Measurements from ENCODE around the gene COL25A1.
"Not testable (repeated sequence)": the region's sequence is repeated elsewhere in the genome, so short reads cannot be mapped to it uniquely, and the experiment has no call there.

The COL25A1 gene

DNA sequence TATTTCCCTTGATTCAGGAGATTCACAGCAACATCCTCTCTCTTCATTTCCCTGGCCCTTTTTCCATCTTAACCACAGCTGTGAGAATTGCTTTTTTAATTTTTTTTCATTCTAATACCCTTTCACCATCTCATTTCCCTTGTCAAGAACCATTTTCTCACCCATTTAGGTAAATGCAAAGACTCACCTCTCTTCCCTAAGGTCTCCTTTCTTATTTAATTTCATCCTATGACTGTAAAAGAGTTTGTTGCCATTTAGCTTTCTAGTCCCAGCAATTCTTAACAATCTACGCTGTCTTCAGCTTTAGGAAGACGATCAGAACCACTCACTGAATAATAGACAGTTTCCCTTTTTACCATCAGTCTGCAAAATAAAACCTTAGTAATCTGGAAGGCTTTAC is 298.5 kb downstream of the COL25A1 start:
- DNase-seq: no peak

DNA sequence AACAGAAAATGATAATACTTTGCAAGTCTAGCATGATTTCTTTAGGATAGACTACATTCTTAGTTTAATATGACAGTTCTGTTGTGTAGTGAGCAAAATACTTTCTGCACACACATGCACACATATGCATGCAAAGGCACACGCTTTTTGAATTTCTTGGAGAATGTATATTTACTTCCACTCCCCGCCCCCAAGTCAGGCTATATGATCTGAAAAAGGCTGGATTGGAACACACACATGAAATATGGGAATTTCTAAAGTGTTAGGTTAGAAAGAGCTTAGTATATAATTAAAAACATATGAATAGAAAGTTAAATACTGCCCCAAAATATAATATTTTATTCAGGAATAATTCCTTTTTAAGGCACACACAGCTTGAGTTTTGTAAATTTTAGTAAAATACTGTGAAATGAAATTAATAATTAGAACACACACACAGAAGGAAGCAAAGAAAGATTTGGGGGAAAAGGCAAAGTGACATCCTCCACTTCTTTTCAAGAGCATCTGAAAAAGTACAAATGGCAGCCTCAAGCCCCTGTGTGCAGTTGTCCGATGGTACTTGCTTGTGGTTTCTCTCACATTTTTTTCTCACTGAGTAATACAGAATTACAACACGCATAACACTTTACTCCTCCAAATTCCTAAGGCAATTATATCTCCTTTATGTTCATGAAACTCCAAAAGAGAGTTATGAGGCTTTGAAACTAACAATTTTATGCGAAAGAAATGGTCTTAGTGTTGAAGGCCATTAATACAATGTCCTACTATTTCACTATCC is 310.7 kb downstream of the COL25A1 start:
- no peak for DNase-seq

DNA sequence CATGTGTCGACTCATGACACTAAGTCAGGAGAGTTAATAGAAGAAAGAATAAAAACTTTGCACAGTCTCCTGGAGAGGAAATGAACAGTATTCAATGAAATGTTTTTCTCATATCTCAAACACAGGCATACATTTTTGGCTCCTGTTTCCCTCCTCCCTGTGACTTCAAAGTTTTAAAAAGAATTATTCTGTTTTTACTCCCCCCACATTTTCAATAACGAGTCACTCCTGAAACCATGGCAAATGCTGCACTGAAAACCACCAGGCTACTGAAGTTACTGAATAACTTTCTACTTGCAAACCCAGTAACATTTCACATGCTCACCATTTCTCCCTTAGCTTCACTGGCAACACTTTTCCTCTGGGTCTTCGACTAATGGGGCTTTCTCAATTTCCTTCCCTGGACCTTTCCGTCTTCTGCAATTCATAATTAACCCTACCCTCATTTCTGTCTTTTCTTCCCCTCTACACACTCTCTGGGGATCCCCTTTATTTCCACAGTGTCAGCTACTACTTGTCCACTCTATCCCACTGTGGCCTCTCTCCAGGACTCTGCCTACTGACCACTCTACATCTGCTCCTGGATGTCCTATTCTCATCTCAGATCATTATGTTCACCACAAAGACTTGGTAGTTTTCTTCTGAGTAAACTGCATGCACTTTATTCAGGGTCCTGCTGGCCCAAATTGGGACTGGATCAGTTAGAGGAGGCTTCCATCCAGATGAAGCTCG is 313.8 kb downstream of the COL25A1 start:
- no peak for DNase-seq

DNA sequence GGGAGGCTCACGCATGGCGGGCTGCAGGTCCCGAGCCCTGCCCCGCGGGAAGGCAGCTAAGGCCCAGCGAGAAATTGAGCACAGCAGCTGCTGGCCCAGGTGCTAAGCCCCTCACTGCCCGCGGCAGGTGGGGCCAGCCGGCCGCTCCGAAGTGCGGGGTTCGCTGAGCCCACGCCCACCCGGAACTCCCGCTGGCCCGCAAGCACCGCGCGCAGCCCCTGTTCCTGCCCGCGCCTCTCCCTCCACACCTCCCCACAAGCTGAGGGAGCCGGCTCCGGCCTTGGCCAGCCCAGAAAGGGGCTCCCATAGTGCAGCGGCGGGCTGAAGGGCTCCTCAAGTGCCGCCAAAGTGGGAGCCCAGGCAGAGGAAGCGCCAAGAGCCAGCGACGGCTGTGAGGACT is 318.0 kb downstream of the COL25A1 start:
- DNase-seq: not testable (repeated sequence)

DNA sequence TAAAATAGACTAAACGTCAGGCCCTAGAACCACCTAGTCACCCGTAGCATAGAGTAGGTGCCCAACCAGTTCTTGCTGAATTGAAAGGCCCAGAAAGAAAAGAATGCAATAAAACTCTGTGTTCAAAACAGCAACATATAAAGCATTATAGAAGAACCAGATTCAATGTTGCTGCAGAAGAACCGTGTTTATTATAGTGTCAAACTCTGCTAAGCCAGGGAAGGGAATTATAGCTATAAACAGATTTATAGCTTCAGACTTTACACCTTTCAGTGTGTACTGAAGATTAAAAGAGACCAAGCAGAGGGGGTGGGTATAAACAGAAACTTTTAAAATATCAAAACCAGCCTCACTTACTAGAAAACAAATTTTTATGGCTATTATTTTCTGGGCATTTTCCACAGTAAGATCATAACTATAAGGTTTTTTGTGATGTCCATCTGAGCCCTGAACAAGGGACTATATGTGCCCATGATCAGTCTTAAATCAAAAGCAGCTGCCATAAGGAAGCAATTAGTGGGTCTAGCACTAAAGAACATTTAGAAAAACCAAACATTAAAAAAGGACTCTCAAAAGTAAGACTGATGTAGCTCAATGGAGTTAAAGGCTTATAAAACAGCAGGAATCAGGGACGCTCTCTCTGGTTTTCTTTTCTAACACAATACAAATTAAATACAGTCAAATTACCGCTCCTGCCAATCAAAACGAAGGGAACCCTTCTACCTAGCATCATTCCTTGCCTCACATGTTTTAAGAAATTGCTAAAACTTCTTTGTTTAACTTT is 319.9 kb downstream of the COL25A1 start:
- DNase-seq: no peak

DNA sequence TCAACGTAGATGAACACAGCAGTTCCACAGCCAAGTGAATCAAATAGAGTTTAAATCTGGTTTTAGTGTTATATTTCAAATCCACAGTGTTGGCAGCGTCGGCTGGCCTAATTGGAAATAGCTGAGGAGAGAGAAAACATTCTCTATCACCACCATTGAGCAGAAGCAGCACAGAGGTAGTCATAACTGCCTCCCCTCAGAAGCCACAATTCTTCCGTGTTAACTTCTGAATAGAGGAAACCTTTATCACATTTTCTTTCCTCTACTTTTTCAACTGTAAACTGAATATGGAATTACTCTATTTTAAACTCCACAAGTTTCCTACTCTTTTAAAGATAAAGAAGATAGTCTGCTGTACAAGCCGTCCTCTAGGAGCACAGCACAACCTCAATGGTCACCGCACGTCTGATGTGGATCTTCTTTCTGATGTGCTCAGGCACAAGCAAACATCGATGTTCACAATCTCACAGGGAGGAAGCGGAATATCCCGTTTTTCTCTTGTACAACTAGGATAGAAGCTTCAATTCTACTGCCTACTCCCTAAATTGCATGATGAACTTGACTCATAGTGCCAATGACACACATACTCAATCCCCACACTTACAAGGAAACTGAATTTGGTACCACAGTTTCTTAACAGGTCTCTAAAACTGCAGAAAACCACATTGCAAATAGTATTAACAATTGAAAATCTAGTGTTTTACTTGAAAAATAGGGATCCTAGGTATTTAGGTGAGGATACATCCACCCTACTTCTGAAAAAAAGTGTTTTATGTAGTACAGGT is 321.8 kb downstream of the COL25A1 start:
- DNase-seq: no peak

DNA sequence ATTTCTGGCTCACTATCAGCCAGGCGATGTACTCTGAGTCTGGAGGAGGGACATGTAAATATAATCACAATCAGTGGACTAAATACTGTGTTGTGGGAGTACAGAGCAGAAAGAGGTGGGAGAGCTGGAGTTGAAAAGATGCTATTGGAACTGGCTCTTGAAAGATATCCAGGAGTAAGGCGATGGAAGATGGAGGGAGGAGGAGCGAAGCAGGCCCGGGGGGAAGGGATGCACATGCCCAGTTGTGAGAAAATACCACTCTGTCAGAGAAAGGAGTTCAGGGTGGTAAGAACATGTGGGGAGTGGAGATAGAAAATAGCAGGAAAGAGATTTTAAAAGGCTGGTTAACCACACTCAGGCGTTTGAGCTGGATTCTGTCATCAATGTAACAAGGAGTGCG is 322.7 kb downstream of the COL25A1 start:
- no peak for DNase-seq

DNA sequence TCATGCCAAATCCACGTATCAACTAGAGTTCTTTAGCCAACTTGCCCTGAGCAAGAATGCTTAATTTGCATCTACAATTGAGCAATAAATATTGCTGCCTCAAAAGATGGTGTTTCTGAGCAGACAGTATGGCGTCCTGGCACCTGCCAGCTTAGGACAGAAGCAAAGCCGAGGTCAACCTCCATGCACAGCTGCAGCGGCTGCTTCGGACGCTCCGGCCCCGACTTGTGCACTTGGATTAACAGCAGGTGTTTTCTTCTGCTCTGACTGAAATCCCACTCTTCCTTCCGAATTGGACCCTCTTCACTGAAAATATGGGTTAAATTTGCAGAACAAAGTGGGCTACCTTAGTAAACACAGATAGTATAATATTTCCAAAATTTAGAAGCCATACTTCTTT is 324.4 kb downstream of the COL25A1 start:
- DNase-seq: no peak

DNA sequence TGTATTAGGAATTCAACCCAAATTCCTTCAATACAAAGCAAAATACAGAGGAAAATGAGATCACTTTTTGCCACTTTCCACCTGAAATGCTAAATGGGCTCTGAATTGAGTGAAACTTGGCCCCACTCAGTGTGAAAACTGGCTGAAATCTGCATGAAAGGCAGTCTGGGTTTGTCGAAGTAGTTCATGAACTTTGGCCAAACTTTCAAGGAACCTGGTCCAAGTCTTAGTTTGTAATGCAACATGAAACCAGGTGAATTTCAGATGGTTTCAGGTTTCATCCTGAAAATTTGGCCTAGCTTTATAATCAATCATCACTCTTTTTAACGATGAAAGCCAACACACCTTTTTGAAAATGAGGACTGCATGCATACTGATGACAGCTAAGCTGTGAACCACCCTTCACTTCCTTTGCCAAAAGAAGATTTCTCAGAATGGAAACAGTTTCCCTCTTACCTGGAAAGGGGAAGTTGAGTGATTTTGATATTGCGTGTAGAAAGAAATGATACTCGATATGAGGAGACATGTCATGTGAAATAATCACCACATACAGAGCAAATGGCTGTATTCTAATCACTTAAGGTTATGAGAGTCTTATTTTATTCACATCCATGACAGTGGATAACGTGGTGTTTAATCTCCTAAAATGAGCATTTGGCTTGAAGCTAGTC is 329.7 kb downstream of the COL25A1 start:
- DNase-seq: no peak

DNA sequence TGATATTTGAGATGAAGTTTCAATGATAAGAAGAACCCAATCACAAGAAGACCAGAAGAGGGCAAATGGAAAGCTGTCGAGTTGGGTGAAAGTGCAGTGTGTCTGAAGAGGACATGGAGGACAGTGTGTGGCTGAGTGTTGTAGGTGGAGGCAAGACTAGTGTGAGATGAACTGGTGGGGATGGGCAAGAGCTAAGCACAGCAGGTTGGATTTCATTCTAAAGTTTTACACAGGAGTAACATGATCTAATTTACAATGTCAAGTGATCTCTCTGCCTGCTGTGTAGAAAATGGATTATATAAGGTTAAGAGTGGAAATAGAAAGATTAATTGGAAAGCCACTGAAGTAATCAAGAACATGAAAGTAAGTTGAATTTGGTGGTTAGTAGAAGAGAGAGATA is 331.0 kb downstream of the COL25A1 start:
- DNase-seq: no peak

DNA sequence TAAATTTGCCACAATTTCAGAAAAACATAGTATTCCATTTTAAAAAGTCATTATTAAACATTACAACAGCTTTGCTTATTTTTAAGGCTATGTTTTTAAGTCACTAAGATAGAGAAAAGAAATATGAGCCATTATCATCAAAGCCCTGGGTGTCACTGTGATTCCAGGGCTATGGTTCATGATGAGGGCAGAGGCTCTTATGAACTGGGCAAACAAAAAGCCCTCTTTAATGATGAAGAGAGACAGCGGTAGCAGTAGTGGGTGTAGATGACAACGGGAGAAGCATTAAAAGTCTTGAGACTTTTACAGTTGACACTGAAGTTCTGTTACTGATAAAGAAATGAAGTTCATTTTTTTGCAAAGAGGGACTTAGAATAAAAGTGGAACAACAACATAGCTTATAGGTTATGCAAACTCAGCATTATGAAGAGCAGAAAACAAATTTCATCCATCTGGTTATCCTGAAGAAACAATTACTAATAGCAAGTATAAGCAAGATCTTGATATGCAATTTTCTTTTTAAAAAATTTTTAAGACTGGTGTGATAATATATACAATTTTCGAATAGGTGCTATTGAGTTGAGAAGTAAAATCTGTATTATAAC is 336.9 kb downstream of the COL25A1 start:
- DNase-seq: no peak

DNA sequence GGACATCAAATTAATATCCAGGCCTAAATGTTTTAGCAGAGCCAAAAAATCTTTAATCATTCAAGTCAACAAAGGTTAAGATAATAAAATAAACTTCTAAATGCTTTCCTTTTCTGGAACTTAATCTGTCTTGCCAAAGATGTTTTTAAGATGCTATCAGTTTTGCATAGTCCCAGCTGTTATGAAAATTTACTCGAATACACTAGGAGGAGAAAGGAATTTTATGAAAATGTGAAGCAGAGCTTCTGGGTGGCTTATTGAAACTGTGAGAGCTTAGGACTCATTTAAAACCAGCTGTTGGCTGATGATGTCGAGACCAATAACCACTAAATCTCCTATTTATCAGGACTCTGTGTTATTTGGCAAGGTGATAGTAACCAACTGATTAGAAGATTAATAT is 337.4 kb downstream of the COL25A1 start:
- DNase-seq: no peak

DNA sequence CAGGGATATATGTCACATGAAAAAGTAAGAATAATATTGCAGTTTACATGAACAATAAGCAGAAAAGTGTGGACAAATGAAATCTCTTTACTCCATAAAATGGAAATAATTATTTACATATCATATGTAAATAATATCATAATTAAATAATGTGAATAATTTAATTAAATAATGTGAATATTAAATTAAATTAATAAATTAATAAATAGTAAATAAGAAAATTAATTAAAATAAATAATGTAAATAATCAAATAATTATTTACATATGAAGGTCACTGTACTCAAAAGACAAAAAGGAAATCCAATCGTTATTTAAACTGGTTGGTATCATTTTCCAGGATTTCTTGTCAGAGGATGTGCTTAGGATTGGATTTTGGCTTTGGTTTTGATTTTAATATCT is 338.5 kb downstream of the COL25A1 start:
- DNase-seq: no peak

DNA sequence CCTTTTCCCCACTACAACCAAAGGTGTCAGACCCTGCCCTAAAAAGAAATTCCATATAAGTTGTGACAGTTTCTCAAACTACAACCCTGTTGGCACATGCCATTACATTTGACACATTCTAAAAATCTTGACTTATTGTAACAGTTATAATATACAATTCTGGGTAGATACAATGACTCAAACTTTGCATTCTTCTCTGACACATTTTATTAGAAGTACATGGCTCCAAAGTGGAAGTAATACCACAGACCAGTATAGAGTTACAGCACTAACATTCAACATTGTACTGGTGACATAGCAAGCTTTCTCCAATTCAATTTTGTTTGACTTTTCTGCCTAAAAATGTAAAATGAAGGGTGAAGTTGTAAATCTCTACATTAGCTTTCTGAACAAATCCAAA is 343.0 kb downstream of the COL25A1 start:
- DNase-seq: no peak

DNA sequence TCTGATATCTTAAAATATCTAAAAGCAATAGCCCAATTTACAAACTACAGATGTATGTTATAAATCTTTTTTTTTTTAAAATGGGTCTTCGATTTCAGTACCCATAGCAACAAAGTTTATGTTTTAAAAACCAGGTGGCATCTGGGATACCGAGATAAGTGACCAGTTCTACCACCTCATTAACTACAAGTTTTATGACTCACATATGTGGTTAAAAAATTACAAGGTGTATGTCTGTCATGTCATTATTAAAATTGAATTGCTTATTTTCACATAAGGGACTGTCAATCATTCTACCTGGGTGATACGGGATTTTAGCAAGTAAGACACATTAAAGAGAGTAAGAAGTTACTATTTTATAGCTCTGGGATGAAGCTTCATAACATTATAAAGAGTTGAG is 347.6 kb downstream of the COL25A1 start:
- no peak for DNase-seq

DNA sequence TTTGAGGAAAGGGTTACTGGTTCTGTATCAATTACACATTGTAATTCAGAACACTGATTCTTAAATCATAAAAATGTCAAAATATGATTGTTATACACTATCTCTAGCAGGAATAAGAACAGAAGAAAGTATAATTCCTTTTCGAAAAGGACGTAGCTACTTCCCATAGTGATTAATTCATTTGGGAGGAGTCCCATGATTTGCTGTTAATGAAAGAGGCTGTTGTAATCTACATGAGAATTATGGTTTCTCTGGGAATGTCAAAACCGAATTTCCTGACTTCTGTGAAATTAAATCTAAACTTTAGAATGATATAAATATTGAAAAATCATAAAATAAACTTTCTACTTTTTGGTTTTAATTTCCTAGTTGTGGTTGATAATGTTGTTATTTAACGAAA is 348.5 kb downstream of the COL25A1 start:
- no peak for DNase-seq

DNA sequence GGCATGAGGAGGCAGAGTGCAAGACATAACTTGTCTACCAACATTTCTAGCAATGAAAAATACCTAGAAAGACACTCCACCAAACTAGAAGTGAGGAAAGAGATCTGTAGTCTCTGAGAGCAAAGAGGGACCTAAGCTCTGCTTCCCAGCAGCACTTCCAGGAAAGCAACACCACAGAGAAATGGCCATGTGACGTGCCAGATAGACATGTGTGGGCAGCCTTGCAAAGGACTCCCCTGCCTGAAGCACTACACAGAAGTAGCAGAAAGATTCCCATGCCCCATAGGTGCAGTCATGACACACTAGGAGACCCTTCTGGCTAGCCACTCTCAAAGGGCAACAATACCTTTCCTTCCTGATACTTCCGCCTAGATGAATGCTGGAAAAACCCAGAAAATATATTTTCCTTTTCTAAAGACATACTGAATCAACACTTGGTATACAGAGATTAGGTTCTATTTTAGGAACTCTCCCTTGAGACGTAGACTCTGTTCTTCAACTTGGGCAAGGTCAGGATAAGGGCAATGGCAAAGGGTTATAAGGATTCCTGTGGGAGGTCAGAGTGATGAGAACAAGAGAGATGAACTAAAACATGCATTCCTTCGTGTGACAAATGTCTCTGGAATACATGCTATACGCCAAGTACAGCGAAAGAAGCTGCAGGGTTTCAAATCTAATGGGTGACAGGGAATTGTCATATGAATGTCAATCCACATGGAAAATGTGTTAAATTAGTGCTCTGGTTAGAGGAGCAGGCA is 352.1 kb downstream of the COL25A1 start:
- no peak for DNase-seq

DNA sequence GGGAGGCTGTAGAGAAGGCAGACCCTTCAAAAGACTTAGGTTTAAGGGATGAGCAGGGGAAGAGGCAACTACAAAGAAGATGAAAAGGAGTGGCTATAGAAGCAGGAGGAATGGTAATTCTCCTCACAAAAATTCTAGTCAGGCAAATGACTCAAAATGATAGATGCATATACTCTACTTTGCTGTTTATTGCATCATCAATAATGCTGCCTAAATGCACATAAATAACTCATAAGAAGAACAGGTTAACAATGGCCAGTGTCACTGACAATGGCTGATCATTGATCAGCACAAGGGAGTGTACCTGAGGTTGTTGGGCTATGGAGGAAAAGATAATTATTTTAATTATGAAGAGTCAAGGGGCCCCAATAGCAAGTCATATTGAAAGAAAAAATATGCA is 354.9 kb downstream of the COL25A1 start:
- no peak for DNase-seq

DNA sequence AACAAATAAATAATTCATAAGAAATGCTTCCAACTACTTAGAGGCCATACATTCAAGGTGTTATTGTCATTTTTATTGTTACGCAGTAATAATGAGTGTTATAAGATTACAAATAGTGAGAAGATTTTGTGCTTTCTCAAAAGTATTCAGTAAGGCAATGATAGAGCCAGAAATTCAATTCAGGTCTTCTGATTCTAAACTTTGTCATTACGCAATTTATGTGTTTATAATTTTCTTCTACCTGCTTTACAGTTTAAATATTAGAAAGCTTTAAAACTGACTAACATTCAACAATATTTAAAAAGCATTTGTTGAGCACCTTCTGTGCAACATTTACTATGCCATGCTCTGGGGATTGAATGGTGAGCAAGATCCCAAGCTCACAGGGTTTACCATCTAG is 356.2 kb downstream of the COL25A1 start:
- DNase-seq: no peak

DNA sequence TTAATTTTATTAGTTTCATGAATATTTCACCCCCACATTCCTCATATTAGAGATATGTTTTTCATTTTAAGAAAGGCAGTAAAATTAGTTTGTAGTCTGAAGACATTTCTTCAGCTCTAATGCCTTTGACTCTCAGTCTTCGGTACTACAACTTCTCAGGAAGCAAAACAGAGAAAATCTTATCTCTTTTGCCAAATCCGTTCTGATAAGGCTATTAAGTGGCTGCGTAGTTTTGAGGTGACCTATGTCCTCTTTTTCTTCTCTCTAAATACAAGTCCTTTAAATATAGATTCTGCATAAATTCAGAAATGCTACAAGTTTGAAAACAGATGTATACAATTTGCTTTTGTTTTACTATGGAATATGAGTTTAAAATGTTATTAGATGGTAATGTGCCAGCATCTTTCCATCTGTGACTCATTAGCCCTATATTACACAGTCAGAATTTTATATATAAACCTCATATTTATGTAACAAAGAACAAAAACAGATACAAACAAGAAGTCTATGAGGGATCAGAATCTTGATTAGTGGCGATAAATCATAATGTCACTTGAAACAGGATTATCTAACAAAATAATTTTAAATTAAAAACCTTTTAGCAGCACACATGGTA is 358.4 kb downstream of the COL25A1 start:
- no peak for DNase-seq

DNA sequence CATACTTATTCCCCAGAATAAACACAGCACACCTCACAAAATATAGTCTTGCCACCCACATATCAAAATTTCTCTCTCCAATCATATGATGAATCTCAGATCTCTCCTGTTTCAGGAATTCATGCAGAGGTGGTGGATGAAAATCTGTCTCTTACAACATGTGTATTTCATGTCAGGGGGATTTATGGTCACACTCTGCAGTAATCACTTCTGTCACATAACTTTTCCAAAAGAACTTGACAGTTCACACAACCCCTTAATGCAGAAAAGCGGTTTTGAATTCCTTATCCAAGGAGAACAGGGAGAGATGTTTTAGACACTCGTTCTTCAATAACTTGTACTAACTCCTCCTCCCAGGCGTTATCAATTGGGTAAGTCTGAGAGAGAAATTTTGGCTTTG is 359.1 kb downstream of the COL25A1 start:
- no peak for DNase-seq

Data from Kasumi-1 (cell line).